Cardiac muscle cell (in vitro differentiated cells and primary cell): Measurements from ENCODE around the gene AAMDC. TPM values are rescaled to one million over a fixed set of nuclear protein-coding genes. Genes with fewer than 3 reads are reported as not detected.
"Not testable (repeated sequence)": the region's sequence is repeated elsewhere in the genome, so short reads cannot be mapped to it uniquely, and the experiment has no call there.

Experiments
- DNase-seq, 2 donors: peaks; one replicate each; pipeline versions ENCODE4 v3.0.0 to v3.0.0-alpha.2; 2010 to 2017; ENCODE audit warnings: low read depth in 1 of 2, low spot score in 1 of 2
- H3K27ac ChIP-seq: fragments of 200-600 bp; sonication (generic); 2 replicates; pipeline ENCODE4 v1.5.1; 2016
- H3K27me3 ChIP-seq: fragments of 200-600 bp; sonication (generic); 2 replicates; pipeline ENCODE4 v1.6.0; 2016; ENCODE audit warnings: control low read depth
- H3K36me3 ChIP-seq: fragments of 200-600 bp; sonication (generic); 2 replicates; pipeline ENCODE4 v1.5.1; 2016; ENCODE audit warnings: control low read depth
- H3K4me1 ChIP-seq: fragments of 200-600 bp; sonication (generic); 2 replicates; pipeline ENCODE4 v1.8.1; 2017; ENCODE audit warnings: low read depth, mild to moderate bottlenecking, mixed run types
- H3K4me3 ChIP-seq: fragments of 200-600 bp; sonication (generic); 2 replicates; pipeline ENCODE4 v1.5.1; 2016; ENCODE audit warnings: mild to moderate bottlenecking
- H3K9me3 ChIP-seq: fragments of 200-600 bp; sonication (generic); 2 replicates; pipeline ENCODE4 v1.5.1; 2017; ENCODE audit warnings: low read depth, mild to moderate bottlenecking, control low read depth
- polyA plus RNA-seq: library from polyadenylated mRNA; unstranded; fragments of >200 nt; fragmentation: Nextera tagmentation; extraction: Ambion mirVana; gene quantifications from 2 replicates; pipeline ENCODE4 v1.2.1, GENCODE V29; 2016
- total RNA-seq: library from RNA; depleted of rRNA; stranded (reverse); fragments of >200 nt; gene quantifications from 2 replicates; pipeline ENCODE4 v1.2.3, GENCODE V29; 2016
- TF ChIP-seq, protein P1 (sequence below): IDR thresholded peaks from 2 replicates; pipeline ENCODE4 v1.5.1; 2012; ENCODE audit warnings: low read depth, mild to moderate bottlenecking, low read length

Gene AAMDC
- total and polyA plus RNA-seq, 2 experiments from 2014 or later = 74.5 to 157 TPM

DNA sequence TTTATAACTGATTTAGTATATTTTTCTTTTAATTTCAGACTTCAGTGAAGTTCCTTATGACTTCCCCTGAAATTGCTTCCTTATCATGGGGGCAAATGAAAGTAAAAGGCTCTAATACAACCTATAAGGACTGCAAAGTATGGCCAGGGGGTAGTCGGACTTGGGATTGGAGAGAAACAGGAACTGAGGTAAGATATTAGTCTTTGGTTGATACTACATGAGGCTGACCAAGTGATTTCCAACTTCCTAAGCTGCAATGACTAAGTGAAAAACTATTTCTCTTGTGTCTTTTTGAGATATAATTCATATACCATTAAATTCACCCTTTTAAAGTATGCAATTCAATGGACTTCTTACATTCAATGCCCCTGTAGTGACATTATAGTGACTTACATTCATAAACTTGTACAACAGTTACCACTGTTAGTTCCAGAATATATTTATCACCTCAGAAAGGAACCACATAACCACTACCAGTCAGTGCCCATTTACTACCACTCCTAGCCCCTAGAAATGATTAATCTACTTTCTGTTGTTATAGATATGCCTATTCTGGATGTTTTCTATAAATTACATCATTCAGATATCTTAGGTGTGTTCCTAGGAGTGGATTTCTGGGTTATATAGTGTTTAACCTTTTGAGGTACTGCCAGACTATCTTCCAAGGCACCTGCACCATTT lies 21.6 kb downstream of the AAMDC start:
- Histone ChIP-seq H3K36me3 (peaks cover 14% of the 10 kb centered on the region), H3K27ac (no peak overlapping the region), H3K4me1 (no peaks in the 10 kb centered on the region), H3K9me3 (no peaks in the 10 kb centered on the region), H3K27me3 (no peaks in the 10 kb centered on the region), H3K4me3 (no peak overlapping the region)
- peak in 1 of 2 donors; percentile 56 for DNase-seq
- TF ChIP-seq, protein P1, sequence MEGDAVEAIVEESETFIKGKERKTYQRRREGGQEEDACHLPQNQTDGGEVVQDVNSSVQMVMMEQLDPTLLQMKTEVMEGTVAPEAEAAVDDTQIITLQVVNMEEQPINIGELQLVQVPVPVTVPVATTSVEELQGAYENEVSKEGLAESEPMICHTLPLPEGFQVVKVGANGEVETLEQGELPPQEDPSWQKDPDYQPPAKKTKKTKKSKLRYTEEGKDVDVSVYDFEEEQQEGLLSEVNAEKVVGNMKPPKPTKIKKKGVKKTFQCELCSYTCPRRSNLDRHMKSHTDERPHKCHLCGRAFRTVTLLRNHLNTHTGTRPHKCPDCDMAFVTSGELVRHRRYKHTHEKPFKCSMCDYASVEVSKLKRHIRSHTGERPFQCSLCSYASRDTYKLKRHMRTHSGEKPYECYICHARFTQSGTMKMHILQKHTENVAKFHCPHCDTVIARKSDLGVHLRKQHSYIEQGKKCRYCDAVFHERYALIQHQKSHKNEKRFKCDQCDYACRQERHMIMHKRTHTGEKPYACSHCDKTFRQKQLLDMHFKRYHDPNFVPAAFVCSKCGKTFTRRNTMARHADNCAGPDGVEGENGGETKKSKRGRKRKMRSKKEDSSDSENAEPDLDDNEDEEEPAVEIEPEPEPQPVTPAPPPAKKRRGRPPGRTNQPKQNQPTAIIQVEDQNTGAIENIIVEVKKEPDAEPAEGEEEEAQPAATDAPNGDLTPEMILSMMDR = no peak

DNA sequence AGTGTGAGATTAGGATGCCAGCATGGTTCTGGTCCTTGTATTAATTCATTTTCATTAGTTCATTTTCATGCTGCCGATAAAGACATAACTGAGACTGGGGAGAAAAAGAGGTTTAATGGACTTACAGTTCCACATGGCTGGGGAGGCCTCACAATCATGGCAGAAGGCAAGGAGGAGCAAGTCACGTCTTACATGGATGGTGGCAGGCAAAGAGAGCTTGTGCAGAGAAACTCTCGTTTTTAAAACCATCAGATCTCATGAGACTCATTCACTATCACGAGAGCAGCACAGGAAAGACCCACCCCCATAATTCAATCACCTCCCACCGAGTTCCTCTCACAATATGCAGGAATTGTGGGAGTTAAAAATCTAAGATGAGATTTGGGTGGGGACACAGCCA lies 22.8 kb downstream of the AAMDC start:
- not testable (repeated sequence) for H3K4me3 ChIP-seq, H3K27me3 ChIP-seq, DNase-seq, H3K27ac ChIP-seq, H3K9me3 ChIP-seq, H3K4me1 ChIP-seq
- peaks cover 14% of the 10 kb centered on the region for H3K36me3 ChIP-seq

DNA sequence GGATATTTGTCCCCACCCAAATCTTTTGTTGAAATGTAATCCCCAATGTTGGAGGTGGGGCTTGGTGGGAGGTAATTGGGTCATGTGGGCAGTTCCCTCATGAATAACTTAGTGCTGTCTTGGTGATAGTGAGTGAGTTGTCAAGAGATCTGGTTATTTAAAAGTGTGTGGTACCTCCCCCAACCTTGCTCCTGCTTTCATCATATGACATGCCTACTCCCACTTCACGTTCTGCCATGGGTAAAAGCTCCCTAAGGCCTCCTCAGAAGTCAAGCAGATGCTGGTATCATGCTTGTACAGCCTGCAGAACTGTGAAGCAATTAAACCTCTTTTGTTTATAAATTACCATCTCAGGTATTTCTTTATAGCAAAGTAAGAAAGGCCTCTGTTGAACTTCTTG lies 30.6 kb downstream of the AAMDC start:
- H3K36me3 ChIP-seq = peaks cover 13% of the 10 kb centered on the region
- no peaks in the 10 kb centered on the region for H3K4me1 ChIP-seq
- TF ChIP-seq, protein P1 = no peak
- DNase-seq = peak in 1 of 2 donors; percentile 3
- H3K9me3 ChIP-seq = no peaks in the 10 kb centered on the region
- no peak overlapping the region for H3K27ac ChIP-seq
- no peak overlapping the region for H3K4me3 ChIP-seq
- H3K27me3 ChIP-seq = no peaks in the 10 kb centered on the region

DNA sequence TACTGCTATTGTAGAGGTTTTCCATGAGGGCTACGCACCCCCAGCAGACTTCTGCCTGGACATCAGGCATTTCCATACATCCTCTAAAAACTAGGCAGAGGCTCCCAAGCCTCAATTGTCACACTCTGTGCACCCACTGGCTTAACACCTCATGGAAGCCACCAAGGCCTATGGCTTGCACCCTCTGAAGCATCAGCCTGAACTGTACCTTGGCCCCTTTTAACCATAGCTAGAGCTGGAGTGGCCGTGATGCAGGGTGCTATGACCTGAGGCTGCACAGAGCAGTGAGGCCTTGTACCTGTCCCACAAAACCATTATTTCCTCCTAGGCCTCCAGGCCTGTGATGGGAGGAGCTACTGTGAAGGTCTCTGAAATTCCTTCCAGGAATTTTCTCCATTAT lies 33.9 kb downstream of the AAMDC start:
- no peaks in the 10 kb centered on the region for H3K27me3 ChIP-seq
- H3K4me3 ChIP-seq = no peak overlapping the region
- no peaks in the 10 kb centered on the region for H3K9me3 ChIP-seq
- no peak for DNase-seq
- no peaks in the 10 kb centered on the region for H3K4me1 ChIP-seq
- no peak overlapping the region for H3K27ac ChIP-seq
- peaks cover 11% of the 10 kb centered on the region for H3K36me3 ChIP-seq
- TF ChIP-seq, protein P1 = no peak

DNA sequence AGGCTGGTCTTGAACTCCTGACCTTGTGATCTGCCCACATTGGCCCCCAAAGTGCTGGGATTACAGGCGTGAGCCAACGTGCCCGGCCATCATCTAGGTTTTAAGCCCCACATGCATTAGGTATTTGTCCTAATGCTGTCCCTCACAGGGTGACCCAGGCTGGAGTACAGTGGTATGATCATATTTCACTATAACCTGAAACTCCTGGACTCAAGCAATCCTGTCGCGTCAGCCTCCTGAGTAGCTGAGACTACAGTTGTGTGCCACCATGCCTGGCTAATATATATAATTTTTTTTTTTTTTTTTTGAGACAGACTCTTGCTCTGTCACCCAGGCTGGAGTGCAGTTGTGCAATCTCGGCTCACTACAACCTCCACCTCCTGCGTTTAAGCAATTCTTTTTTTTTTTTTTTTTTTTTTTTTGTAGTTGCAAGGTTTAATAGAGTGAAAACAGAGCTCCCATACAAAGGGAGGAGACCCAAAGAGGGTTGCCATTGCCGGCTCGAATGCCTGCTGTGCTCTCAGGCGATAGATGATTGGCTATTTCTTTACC lies 37.0 kb downstream of the AAMDC start:
- not testable (repeated sequence) for DNase-seq, H3K36me3 ChIP-seq, H3K4me3 ChIP-seq, H3K27me3 ChIP-seq, H3K4me1 ChIP-seq, H3K9me3 ChIP-seq, H3K27ac ChIP-seq

DNA sequence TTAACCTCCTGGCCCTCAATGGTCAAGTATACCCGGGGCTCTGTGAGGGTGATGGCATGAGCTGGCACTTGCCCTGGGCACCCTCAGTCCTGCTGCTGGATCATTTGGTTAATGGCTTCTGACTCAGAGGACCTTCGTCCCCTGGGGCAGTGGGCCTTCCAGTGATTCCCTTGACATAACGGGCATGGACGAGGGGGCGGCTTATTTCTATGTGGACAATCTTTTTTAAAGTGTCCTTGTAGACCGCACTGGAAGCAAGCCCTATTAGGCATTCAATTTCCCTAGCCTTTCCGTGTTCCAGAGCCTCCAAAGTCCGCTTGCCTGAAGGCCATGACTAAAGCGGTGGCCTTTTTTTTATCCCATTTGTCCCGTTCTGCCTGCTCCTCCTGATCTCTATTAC lies 40.5 kb downstream of the AAMDC start:
- not testable (repeated sequence) for H3K27ac ChIP-seq, H3K4me3 ChIP-seq, H3K36me3 ChIP-seq, H3K4me1 ChIP-seq, DNase-seq, H3K9me3 ChIP-seq, H3K27me3 ChIP-seq

DNA sequence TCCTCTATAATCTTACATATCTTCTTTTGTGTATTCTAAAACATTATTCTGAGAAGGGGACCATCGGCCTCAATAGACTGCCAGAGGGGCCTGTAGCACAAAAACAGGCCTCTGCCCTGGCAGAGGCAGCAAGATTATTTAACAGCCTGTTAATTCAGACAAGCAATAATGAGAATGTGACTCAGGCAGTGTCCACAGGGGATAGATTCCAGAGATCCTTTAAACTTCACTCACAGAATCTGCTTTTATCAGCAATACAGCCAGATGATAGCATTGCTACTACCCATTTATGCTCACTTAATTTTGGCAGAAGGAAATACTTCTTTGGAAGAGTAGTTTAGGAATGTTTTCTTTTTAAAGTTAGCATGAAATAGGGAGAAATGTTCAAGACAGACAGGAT lies 44.9 kb downstream of the AAMDC start:
- peaks cover 3% of the 10 kb centered on the region for H3K36me3 ChIP-seq
- no peaks in the 10 kb centered on the region for H3K9me3 ChIP-seq
- peak overlapping the region; percentile 60 for H3K27ac ChIP-seq
- H3K4me3 ChIP-seq = no peak overlapping the region
- H3K4me1 ChIP-seq = no peaks in the 10 kb centered on the region
- TF ChIP-seq, protein P1 = no peak
- DNase-seq = peak in 1 of 2 donors; percentile 31
- no peaks in the 10 kb centered on the region for H3K27me3 ChIP-seq
